NCI-H2081 treated with DMSO at 0.1 percent for 48 hours (cell line): ENCODE measurements around the gene LIN7A.
"Not testable (repeated sequence)": the region's sequence is repeated elsewhere in the genome, so short reads cannot be mapped to it uniquely, and the experiment has no call there.

Source experiments
- DNase-seq: peaks from one replicate; lab custom pipeline; 2025; lab: John Stamatoyannopoulos, UW

The LIN7A gene

GRCh38 chr12:80810874-80811273 lies 126.9 kb downstream of the LIN7A start:
- no peak for DNase-seq

- no peak for DNase-seq
Measured at GRCh38 chr12:80807640-80808288, 130.0 kb downstream of the LIN7A start.

- DNase-seq, result no peak
Measured at GRCh38 chr12:80805106-80805505, 132.6 kb downstream of the LIN7A start.

GRCh38 chr12:80802652-80803400 lies 134.9 kb downstream of the LIN7A start:
- no peak for DNase-seq

GRCh38 chr12:80798281-80798680 lies 139.5 kb downstream of the LIN7A start:
- DNase-seq, result no peak

GRCh38 chr12:80794551-80794950 lies 143.2 kb downstream of the LIN7A start:
- no peak for DNase-seq

GRCh38 chr12:80792861-80793260 lies 144.9 kb downstream of the LIN7A start:
- DNase-seq, result no peak

GRCh38 chr12:80791863-80792262 lies 145.9 kb downstream of the LIN7A start:
- no peak for DNase-seq

GRCh38 chr12:80788407-80788806 lies 149.3 kb downstream of the LIN7A start:
- not testable (repeated sequence) for DNase-seq

GRCh38 chr12:80782963-80783470 lies 154.7 kb downstream of the LIN7A start:
- not testable (repeated sequence) for DNase-seq

GRCh38 chr12:80781313-80781712 lies 156.4 kb downstream of the LIN7A start:
- DNase-seq, result no peak

- DNase-seq, result no peak
Measured at GRCh38 chr12:80780746-80781145, 157.0 kb downstream of the LIN7A start.

GRCh38 chr12:80778005-80778541 lies 159.7 kb downstream of the LIN7A start:
- DNase-seq, result peak; percentile 72

GRCh38 chr12:80777587-80777986 lies 160.1 kb downstream of the LIN7A start:
- DNase-seq, result no peak

- DNase-seq, result no peak
Measured at GRCh38 chr12:80776706-80777105, 161.0 kb downstream of the LIN7A start.

GRCh38 chr12:80770958-80771357 lies 166.8 kb downstream of the LIN7A start:
- DNase-seq, result no peak

- DNase-seq, result no peak
Measured at GRCh38 chr12:80769553-80770140, 168.1 kb downstream of the LIN7A start.

- DNase-seq, result no peak
Measured at GRCh38 chr12:80766897-80767296, 170.8 kb downstream of the LIN7A start.

GRCh38 chr12:80766210-80766609 lies 171.5 kb downstream of the LIN7A start:
- DNase-seq, result no peak

- DNase-seq, result no peak
Measured at GRCh38 chr12:80763874-80764273, 173.9 kb downstream of the LIN7A start.

GRCh38 chr12:80761838-80762237 lies 175.9 kb downstream of the LIN7A start:
- DNase-seq, result no peak

GRCh38 chr12:80756875-80757274 lies 180.9 kb downstream of the LIN7A start:
- no peak for DNase-seq

- DNase-seq, result no peak
Measured at GRCh38 chr12:80754274-80754673, 183.5 kb downstream of the LIN7A start.
